Upper lobe of right lung (tissue), 1 donor: ENCODE results near the gene CLCN2. TPM values are rescaled to one million over a fixed set of nuclear protein-coding genes. Genes with fewer than 3 reads are reported as not detected.

ENCODE experiments used
- ATAC-seq: fragments of 200-7000 bp; cut with Tn5 transposase; one replicate; pipeline ENCODE4 v1.9.1; 2020; ENCODE audit warnings: mild to moderate bottlenecking, moderate library complexity
- DNase-seq: peaks from one replicate; pipeline ENCODE4 v3.0.0-alpha.2; 2020
- H3K27ac ChIP-seq: fragments of 200-600 bp; one replicate; pipeline ENCODE4 v1.8.0; 2022
- H3K27me3 ChIP-seq: fragments of 200-600 bp; one replicate; pipeline ENCODE4 v1.8.0; 2022; ENCODE audit warnings: mild to moderate bottlenecking
- H3K36me3 ChIP-seq: fragments of 200-600 bp; one replicate; pipeline ENCODE4 v1.8.0; 2022
- H3K4me1 ChIP-seq: fragments of 200-600 bp; one replicate; pipeline ENCODE4 v1.8.0; 2022
- H3K4me3 ChIP-seq: fragments of 200-600 bp; one replicate; pipeline ENCODE4 v1.8.0; 2022; ENCODE audit warnings: mild to moderate bottlenecking
- H3K9me3 ChIP-seq: fragments of 200-600 bp; one replicate; pipeline ENCODE4 v1.8.0; 2022
- CTCF ChIP-seq: fragments of 200-600 bp; IDR thresholded peaks from one replicate; pipeline ENCODE4 v1.8.0; 2022; ENCODE audit warnings: antibody characterized with exemption
- intact Hi-C: fragments of 100-400 bp; cut with DNase I; formaldehyde crosslinking; loops from one replicate; pipeline ENCODE4 v1.11.0; 2022
- long read RNA-seq: library from polyadenylated mRNA; unstranded; transcript quantifications from one replicate; pipeline ENCODE4 v2.0.0, GENCODE V29; 2021
- total RNA-seq: library from RNA; stranded (reverse); fragmentation: NEBNext Ultra II Directional; extraction: Animal tissue kit (Norgen Biotek cat#: 25700); gene quantifications from one replicate; pipeline ENCODE4 v1.2.1, GENCODE V29; 2021
- donor health status: DM: no; HTN: yes; CAD: no; lungs with severe emphysema.

Gene CLCN2
- total RNA-seq: 3.8 TPM
- long read RNA-seq, partial matches to known transcripts: 1 of 8 reads
- long read RNA-seq, other reads (novel, unspliced or antisense): 4 of 8 reads

GRCh38 chr3:184361532-184361931 lies at the start of gene CLCN2, which contains the start of gene POLR2H:
Gene CLCN2, minus strand, starts transcription at chr3:184361605. Its CDS starts 126 bp downstream, at chr3:184361479.
Gene POLR2H, plus strand, starts transcription at chr3:184361710. Its CDS starts 1,783 bp downstream, at chr3:184363493.
- no peaks in the 10 kb centered on the region for H3K9me3 ChIP-seq
- TF ChIP-seq CTCF: no peak
- DNase-seq (peak; percentile 83), ATAC-seq (peak; percentile 71)
- peak within 1 kb of the TSS; percentile 93 for H3K4me3 ChIP-seq
- H3K36me3 ChIP-seq: peaks cover 14% of the 10 kb centered on the region
- intact Hi-C loops: no loop called here
- peak within 1 kb of the TSS; percentile 100 for H3K27ac ChIP-seq
- H3K27me3 ChIP-seq: no peaks in the 10 kb centered on the region
- H3K4me1 ChIP-seq: peaks cover 21% of the 10 kb centered on the region

GRCh38 chr3:184409946-184410500 lies 48.6 kb upstream of the CLCN2 start:
- Histone ChIP-seq H3K4me3 (no peak overlapping the region), H3K9me3 (no peaks in the 10 kb centered on the region), H3K4me1 (no peaks in the 10 kb centered on the region), H3K36me3 (no peaks in the 10 kb centered on the region), H3K27me3 (no peaks in the 10 kb centered on the region), H3K27ac (no peak overlapping the region)
- no peak for TF ChIP-seq CTCF
- peak; percentile 43 for DNase-seq
- intact Hi-C loops: no loop called here
- no peak for ATAC-seq

- H3K27me3 ChIP-seq: no peaks in the 10 kb centered on the region
- H3K27ac ChIP-seq: no peak overlapping the region
- peak; percentile 22 for ATAC-seq
- H3K4me1 ChIP-seq: no peaks in the 10 kb centered on the region
- H3K9me3 ChIP-seq: no peaks in the 10 kb centered on the region
- no peak for TF ChIP-seq CTCF
- peak; percentile 58 for DNase-seq
- intact Hi-C loops: no loop called here
- no peak overlapping the region for H3K4me3 ChIP-seq
- no peaks in the 10 kb centered on the region for H3K36me3 ChIP-seq
Measured at GRCh38 chr3:184409331-184409926, 48.0 kb upstream of the CLCN2 start.

DNA sequence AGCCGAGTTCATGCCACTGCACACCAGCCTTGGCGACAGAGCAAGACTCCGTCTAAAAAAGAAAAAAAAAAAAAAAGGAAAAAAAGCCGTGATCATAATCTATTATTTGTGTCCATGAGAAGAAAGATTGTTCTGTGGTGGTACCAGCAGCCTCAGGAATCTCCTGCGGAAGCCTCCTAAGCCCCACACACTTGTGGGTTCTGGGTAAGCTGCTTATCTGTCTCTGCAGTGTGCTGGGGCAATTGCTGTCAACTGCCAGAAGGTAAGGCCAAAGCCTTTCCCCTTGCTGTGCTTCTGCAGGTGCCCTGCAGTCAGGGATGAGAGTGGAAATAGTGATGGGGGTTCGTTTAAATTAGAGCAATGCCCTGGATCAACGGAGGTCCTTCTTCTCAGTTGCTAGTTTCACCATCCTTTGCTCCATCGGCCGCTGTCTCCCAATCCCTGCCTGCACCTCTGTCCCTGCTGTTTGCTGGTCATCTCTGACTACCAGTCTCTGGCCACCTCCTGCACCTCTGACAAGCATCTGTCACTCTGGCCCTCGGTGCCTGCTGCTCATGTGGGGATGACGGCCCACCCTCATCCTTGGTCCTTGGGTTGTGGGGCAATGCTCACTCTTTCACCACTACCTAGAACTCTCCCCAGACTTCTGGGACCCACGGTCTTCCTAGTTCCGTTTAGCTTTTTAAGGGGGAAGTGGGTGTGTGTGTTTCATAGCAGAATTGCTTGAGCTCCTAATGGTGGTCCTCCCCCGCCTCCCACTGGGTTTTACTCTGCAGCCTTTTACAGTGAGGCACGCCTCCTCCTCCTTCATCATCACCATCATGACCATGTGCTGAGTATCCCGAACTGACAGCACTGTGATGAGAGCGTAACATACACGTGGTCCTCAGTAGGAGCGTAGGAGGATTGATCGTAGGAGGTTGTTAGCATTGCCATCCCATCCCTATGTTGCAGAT lies 43.9 kb upstream of the CLCN2 start:
- peaks cover 27% of the 10 kb centered on the region for H3K27me3 ChIP-seq
- TF ChIP-seq CTCF: no peak
- no peak overlapping the region for H3K4me3 ChIP-seq
- ATAC-seq: peak; percentile 4
- no peak overlapping the region for H3K27ac ChIP-seq
- H3K4me1 ChIP-seq: no peaks in the 10 kb centered on the region
- H3K9me3 ChIP-seq: no peaks in the 10 kb centered on the region
- no peaks in the 10 kb centered on the region for H3K36me3 ChIP-seq
- no peak for DNase-seq
- intact Hi-C loops: no loop called here

DNA sequence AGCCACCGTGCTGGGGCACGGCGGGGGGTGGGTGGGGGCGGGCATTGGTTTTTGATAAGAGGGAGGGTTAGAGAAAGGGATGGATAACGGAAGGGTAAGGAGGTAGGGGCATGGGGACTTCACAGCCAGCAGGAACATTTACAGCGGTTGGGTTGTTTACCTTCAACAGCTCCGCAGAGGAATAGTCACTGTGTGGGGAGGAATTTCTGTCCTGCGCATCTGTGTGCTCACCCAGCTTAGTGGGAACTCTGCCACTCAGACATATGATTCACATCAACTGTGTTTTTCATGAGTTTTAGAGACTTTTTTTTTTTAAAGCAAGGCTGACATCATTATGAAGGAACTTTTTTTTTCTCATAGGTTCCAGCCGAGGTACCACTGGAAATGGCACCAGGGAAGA lies 38.0 kb upstream of the CLCN2 start:
- no peaks in the 10 kb centered on the region for H3K4me1 ChIP-seq
- TF ChIP-seq CTCF: no peak
- no peaks in the 10 kb centered on the region for H3K9me3 ChIP-seq
- no peak for DNase-seq
- intact Hi-C loops: no loop called here
- no peak overlapping the region for H3K4me3 ChIP-seq
- H3K27ac ChIP-seq: no peak overlapping the region
- ATAC-seq: no peak
- peaks cover 27% of the 10 kb centered on the region for H3K27me3 ChIP-seq
- no peaks in the 10 kb centered on the region for H3K36me3 ChIP-seq
